Adrenal gland (tissue), 5 donors: ENCODE results near the gene PPM1E.

Source experiments
- POLR2A ChIP-seq, 2 donors: fragments of 450-650 bp; IDR thresholded peaks; one replicate each; pipeline ENCODE4 v1.6.1; 2017; ENCODE audit warnings: antibody characterized with exemption in 2 of 2, mild to moderate bottlenecking in 2 of 2, moderate library complexity in 1 of 2
- TF ChIP-seq, protein P1 (sequence below), 6 experiments: fragments of 450-650 bp in 4 of 6; fragments of 200-600 bp in 2 of 6; sonication (generic) in 1 of 6; IDR thresholded peaks; 1 replicate in 5 of 6; 2 replicates in 1 of 6; pipeline versions ENCODE4 v1.5.1 to v1.8.0; 2016 to 2021; ENCODE audit warnings: antibody characterized with exemption in 6 of 6, mild to moderate bottlenecking in 2 of 6, moderate library complexity in 1 of 6
- donor health status: DM: no; HTN: no; CAD: no.

DNA sequence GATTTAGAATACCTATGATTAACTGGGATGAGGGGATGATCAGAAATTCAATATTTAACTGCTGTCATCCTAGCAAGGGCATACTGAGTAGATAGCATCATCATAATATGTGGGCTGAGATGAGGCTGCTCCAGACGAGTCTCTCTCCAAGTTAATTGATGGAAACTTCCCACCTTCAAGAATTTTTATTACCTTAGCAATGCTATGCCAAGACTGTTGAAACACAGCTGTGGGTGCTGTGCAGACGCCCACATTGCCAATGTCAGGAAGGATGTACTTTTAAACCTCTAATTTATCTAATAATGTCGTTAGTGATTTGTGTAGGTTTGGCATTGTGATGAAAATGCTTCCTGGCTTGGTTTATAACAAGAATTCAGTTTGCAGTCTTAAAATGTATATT, 180.6 kb downstream of the PPM1E start:
- TF ChIP-seq, protein P1, sequence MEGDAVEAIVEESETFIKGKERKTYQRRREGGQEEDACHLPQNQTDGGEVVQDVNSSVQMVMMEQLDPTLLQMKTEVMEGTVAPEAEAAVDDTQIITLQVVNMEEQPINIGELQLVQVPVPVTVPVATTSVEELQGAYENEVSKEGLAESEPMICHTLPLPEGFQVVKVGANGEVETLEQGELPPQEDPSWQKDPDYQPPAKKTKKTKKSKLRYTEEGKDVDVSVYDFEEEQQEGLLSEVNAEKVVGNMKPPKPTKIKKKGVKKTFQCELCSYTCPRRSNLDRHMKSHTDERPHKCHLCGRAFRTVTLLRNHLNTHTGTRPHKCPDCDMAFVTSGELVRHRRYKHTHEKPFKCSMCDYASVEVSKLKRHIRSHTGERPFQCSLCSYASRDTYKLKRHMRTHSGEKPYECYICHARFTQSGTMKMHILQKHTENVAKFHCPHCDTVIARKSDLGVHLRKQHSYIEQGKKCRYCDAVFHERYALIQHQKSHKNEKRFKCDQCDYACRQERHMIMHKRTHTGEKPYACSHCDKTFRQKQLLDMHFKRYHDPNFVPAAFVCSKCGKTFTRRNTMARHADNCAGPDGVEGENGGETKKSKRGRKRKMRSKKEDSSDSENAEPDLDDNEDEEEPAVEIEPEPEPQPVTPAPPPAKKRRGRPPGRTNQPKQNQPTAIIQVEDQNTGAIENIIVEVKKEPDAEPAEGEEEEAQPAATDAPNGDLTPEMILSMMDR (IDR thresholded peaks at IDR 0.05), result no peak
- no peak for TF ChIP-seq POLR2A (IDR thresholded peaks at IDR 0.05)
